ENCODE results near the gene BNIPL.

Gene BNIPL

DNA sequence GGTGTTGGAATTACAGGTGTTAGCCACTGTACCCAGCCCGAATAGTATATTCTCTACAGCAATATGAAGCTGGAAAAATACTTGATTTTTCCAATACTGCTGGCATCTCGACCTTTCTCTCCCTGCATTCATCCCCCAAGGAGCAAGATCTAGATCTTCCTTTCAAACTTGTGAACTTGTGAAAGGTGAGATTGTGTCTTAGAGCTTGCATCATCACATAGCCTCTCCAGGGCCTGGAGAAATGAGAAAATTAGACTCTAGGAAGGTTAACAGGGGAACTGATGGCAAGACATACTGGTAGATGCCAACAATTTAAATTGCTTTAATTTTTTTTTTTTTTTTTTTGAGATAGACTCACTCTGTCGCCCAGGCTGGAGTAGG lies 26.1 kb upstream of the BNIPL start:
- TF ChIP-seq POLR2A (IDR thresholded peaks at IDR 0.05; ENCODE audit: low read depth, low read length) = no peak
- no peak for TF ChIP-seq TAF1 (IDR thresholded peaks at IDR 0.05; ENCODE audit: borderline replicate concordance, low read depth, low read length)
- TF ChIP-seq POLR2AphosphoS5 (IDR thresholded peaks at IDR 0.05; ENCODE audit: low read depth, low read length) = no peak
- no peak for DNase-seq (ENCODE audit: insufficient read length)
- FAIRE-seq = no peak

DNA sequence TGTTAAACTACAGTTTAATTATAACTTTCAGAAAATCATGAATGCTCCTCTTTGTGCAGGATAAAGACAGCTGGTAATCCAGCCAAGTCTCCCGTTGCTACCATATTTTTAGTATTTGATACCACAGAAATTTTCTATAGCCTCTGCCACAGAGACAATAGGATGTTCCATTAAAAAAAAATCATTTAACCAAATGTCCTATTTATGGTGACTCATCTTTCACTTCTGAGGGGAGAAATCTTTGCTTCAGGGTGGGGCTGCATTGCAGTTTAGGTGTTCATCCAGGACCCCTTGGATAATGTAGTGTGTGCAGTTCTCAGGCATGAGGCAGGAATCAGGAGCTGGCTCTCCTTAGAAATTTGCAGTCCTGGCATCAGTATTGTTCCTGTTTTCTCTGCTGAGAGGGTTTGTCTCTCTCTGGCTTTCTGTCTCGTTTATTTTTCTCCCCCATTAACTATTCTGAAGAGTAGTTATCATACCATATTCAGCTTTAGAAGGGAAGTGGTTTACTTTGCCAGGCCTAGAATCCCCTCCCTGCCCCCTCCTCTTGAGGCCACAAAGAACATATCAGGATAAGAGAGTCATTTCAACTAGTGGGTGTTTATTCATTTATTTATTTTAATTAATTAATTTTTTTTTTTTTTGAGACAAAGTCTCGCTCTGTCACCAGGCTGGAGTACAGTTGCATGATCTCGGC lies 25.1 kb upstream of the BNIPL start:
- DNase-seq (ENCODE audit: insufficient read length) (no peak), FAIRE-seq (no peak)
- TF ChIP-seq TAF1 (IDR thresholded peaks at IDR 0.05; ENCODE audit: borderline replicate concordance, low read depth, low read length) (no peak), POLR2AphosphoS5 (IDR thresholded peaks at IDR 0.05; ENCODE audit: low read depth, low read length) (no peak), POLR2A (IDR thresholded peaks at IDR 0.05; ENCODE audit: low read depth, low read length) (no peak)

DNA sequence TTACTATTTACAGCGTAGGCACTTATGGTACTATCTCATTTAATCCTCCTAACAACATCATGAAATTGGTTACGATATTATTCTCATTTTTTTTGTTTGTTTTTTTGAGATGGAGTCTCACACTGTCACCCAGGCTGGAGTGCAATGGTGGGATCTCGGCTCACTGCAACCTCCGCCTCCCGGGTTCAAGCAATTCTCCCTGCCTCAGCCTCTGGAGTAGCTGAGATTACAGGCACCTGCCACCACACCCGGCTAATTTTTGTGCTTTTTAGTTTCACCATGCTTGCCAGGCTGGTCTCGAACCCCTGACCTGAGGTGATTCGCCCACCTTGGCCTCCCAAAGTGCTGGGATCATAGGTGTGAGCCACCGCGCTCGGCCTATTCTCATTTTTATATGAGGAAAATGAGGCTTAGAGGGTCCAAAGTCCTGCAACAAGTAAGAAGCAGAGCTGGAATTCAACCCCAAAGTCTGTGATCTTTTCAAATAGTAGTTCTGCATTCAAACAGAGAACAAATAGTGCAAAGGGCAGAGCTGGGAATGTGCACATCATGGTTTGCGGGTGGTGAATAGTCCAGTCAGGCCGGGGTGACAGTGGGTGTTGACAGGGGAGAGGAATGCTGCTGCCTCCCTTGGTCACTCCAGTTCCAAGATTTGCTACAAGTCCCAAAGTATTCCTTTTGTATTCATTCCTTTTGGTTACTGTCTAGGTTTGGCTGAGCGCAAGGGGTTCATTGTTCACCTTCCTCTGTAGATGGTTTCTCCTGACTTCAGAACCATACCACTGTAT lies 23.5 kb upstream of the BNIPL start:
- DNase-seq (ENCODE audit: insufficient read length) = no peak
- TF ChIP-seq TAF1 (IDR thresholded peaks at IDR 0.05; ENCODE audit: borderline replicate concordance, low read depth, low read length) (no peak), POLR2AphosphoS5 (IDR thresholded peaks at IDR 0.05; ENCODE audit: low read depth, low read length) (no peak)
- no peak for FAIRE-seq

DNA sequence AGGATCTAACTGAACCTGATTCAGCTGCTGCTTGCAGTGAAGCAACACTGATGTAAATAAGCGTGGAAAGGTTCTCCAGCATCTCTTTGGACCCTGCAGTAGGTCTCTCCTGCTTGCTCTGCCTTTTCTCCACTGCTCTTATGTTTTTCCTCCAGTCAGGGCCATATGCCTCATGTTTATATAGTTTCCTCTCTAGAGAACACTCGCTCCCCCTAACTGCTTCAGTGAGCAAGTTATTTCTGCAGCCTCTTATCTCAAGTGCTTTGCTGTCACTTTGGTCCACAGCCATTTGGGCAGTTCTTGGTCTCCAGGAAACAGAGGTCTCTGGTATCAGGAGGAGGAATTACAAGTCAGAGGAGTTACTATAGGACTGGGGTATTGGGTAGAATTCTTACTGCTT lies 22.9 kb upstream of the BNIPL start:
- no peak for DNase-seq (ENCODE audit: insufficient read length)
- FAIRE-seq = no peak
- no peak for TF ChIP-seq POLR2A (IDR thresholded peaks at IDR 0.05; ENCODE audit: low read depth, low read length)
- no peak for TF ChIP-seq POLR2AphosphoS5 (IDR thresholded peaks at IDR 0.05; ENCODE audit: low read depth, low read length)
- TF ChIP-seq TAF1 (IDR thresholded peaks at IDR 0.05; ENCODE audit: borderline replicate concordance, low read depth, low read length) = no peak

DNA sequence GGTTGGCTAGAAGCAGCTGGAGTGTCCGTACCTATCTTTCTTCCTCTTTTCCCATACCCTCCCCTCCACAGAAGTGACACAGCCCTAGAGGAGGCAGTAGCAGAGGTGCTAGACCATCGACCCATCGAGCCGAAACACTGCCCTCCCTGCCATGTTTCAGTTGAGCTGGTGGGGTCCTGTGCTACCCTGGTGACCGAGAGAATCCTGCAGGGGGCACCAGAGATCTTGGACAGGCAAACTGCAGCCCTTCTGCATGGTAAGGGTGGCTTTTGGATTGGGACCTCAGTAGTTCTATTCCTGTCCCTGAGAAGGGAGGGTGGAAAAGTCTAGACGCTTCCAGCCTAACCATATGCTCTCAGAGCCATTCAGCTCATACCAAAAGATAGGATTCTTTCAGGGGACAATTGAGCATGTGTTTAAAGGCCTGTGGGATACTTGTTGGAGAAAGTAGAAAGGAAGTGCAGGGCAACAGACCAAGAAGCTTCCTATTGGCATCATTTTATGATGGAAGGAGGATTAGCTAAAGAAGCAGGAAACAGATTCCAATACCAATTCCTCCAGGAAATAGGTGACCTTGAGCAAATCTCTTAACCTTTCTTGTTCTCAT lies 11.7 kb upstream of the BNIPL start:
- peak; percentile 65 for FAIRE-seq
- no peak for TF ChIP-seq TAF1 (IDR thresholded peaks at IDR 0.05; ENCODE audit: borderline replicate concordance, low read depth, low read length)
- no peak for TF ChIP-seq POLR2A (IDR thresholded peaks at IDR 0.05; ENCODE audit: low read depth, low read length)
- TF ChIP-seq POLR2AphosphoS5 (IDR thresholded peaks at IDR 0.05; ENCODE audit: low read depth, low read length) = no peak

DNA sequence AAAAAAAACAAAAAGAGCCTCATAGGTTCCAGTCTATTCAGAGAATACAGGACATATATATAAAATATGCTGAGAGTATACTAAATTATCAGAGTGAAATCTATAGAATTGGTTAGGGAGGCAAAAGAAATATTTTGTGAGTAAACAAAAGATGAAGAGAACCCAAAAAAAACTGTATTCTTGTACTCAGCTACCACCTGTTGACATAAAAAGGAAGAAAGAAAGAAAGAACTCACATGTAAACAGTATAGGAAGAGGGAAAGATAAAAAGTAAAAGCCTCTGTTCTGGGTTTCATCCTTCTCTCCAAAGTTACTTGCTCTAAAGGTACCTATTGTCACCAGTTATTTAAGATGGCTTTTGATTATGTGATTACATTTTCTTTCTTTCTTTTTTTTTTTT lies 9.9 kb upstream of the BNIPL start:
- no peak for DNase-seq (ENCODE audit: insufficient read length)
- no peak for FAIRE-seq
- TF ChIP-seq POLR2A (IDR thresholded peaks at IDR 0.05; ENCODE audit: low read depth, low read length) = no peak
- TF ChIP-seq POLR2AphosphoS5 (IDR thresholded peaks at IDR 0.05; ENCODE audit: low read depth, low read length) = no peak
- no peak for TF ChIP-seq TAF1 (IDR thresholded peaks at IDR 0.05; ENCODE audit: borderline replicate concordance, low read depth, low read length)

More for the DNA sequence above, 11.7 kb upstream of the BNIPL start:
- DNase-seq (ENCODE audit: insufficient read length) = peak; percentile 65

DNA sequence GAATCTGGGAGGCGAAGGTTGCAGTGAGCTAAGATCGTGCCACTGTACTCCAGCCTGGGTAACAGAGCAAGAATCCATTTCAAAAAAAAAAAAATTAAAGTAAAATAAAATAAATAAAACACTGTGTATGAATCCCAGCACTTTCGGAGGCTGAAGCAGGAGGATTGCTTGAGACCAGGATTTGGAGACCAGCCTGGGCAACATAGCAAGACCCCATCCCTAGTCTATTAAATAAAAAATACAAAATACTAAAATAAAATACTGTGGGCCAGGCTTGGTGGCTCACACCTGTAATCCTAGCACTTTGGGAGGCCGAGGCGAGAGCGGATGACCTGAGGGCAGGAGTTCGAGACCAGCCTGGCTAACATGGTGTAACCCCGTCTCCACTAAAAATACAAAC lies 4.2 kb upstream of the BNIPL start:
- DNase-seq (ENCODE audit: insufficient read length) = no peak
- no peak for TF ChIP-seq POLR2AphosphoS5 (IDR thresholded peaks at IDR 0.05; ENCODE audit: low read depth, low read length)
- no peak for TF ChIP-seq POLR2A (IDR thresholded peaks at IDR 0.05; ENCODE audit: low read depth, low read length)
- TF ChIP-seq TAF1 (IDR thresholded peaks at IDR 0.05; ENCODE audit: borderline replicate concordance, low read depth, low read length) = no peak
- FAIRE-seq = no peak

DNA sequence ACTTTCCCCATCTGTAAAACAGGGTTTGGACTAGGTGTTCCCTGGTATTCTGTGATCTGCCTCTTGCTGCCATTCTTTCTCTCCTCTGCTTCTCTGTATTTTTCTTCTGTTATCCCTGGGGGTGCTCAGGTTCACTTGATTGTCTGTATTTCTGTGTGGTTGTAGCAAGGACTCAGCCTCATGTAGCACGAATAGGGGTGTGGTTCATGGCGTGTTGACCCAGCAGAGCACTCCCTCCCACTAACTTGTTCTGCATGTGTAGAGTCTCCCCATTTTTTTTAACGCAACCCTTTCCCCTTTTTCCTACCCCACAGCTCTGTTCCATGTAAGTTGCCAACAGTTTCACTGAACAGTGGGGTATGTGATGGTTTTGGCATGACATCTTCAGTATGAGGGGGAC lies 1.2 kb upstream of the BNIPL start:
- TF ChIP-seq TAF1 (IDR thresholded peaks at IDR 0.05; ENCODE audit: borderline replicate concordance, low read depth, low read length) = no peak
- FAIRE-seq = no peak
- no peak for DNase-seq (ENCODE audit: insufficient read length)

DNA sequence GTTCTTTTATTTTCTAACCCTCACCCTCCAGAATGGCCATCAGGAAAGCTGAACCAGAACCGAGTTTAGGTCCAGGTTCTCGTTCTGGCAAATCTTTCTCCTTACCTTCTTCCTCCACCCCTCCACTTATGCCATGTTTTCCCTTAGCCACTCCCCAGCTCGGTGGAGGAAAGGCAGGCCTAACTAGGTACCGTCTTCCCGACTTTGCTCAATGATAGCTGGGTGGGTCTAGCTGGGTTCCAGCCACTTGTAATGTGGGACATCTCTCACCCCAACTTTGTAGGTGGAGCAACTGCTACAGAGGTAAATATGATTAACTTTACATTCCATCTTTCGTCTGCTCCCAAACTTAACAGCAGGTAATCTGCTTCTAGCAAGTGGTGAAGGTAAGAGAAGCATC lies 646 bp downstream of the BNIPL start:
- DNase-seq (ENCODE audit: insufficient read length) (no peak), FAIRE-seq (no peak)
- TF ChIP-seq POLR2A (IDR thresholded peaks at IDR 0.05; ENCODE audit: low read depth, low read length) = no peak
- TF ChIP-seq TAF1 (IDR thresholded peaks at IDR 0.05; ENCODE audit: borderline replicate concordance, low read depth, low read length) = no peak
- no peak for TF ChIP-seq POLR2AphosphoS5 (IDR thresholded peaks at IDR 0.05; ENCODE audit: low read depth, low read length)

DNA sequence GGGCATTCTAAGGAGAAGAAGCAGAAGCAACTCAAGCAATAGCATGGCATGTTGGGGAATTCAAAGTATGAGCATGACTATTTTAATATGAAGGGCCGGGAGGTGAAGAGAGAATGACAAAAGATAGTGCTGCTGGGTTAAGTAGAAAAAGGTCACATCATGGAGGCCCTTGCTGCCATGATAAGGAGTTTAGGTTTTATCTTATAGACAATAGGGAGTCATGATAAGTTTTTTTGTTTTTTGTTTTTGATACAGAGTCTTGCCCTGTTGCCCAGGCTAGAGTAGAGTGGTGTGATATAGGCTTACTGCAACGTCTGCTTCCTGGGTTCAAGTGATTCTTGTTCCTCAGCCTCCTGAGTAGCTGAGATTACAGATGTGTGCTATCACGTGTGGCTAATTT lies 3.1 kb downstream of the BNIPL start:
- DNase-seq (ENCODE audit: insufficient read length) (no peak), FAIRE-seq (no peak)
- no peak for TF ChIP-seq POLR2A (IDR thresholded peaks at IDR 0.05; ENCODE audit: low read depth, low read length)
- TF ChIP-seq TAF1 (IDR thresholded peaks at IDR 0.05; ENCODE audit: borderline replicate concordance, low read depth, low read length) = no peak
- TF ChIP-seq POLR2AphosphoS5 (IDR thresholded peaks at IDR 0.05; ENCODE audit: low read depth, low read length) = no peak

DNA sequence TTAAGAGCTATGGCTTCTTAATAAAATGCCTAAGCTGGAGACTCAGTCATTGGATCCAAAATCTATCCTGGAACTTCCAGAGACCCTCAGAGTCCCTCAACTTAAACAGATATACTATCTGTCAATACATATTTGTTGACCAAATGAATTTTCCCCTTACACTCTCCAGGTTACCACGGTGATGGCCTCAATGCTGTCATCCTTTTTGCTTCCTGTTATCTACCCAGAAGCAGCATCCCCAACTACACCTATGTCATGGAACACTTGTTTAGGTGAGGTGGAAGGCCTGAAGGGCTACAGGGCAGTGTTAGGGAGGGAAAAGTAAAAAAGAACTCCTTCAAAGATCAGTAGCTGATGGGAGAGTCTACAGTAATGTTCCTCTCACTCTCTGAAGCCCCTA lies 6.8 kb downstream of the BNIPL start:
- TF ChIP-seq POLR2A (IDR thresholded peaks at IDR 0.05; ENCODE audit: low read depth, low read length) = no peak
- no peak for TF ChIP-seq POLR2AphosphoS5 (IDR thresholded peaks at IDR 0.05; ENCODE audit: low read depth, low read length)
- TF ChIP-seq TAF1 (IDR thresholded peaks at IDR 0.05; ENCODE audit: borderline replicate concordance, low read depth, low read length) = no peak
- no peak for FAIRE-seq

DNA sequence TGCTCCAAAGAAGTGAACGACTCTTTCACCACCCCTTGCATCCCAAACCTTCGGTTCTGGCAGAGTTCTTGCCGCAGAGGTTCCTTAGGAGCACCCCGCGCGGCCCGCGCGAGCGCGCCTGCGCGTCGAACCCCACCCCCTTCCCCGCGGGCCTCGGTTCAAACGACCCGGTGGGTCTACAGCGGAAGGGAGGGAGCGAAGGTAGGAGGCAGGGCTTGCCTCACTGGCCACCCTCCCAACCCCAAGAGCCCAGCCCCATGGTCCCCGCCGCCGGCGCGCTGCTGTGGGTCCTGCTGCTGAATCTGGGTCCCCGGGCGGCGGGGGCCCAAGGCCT lies 11.2 kb downstream of the BNIPL start, which contains the start of gene C1orf56:
Gene C1orf56 (plus strand): TSS at position 161 of the 334 bp plus-strand sequence. CDS start 97 bp downstream, at position 258.
- TF ChIP-seq POLR2A (IDR thresholded peaks at IDR 0.05; ENCODE audit: low read depth, low read length) = peak; percentile 58; the same call in 1 of the 2 replicates
- no peak for TF ChIP-seq POLR2AphosphoS5 (IDR thresholded peaks at IDR 0.05; ENCODE audit: low read depth, low read length)
- no peak for TF ChIP-seq TAF1 (IDR thresholded peaks at IDR 0.05; ENCODE audit: borderline replicate concordance, low read depth, low read length)
- FAIRE-seq (peak; percentile 90), DNase-seq (ENCODE audit: insufficient read length) (peak; percentile 78)

More for the DNA sequence above, 6.8 kb downstream of the BNIPL start:
- DNase-seq (ENCODE audit: insufficient read length) = no peak

Data from GM12892 (cell line).